ENCODE data around the gene ANKRD33.

ANKRD33 gene

DNA sequence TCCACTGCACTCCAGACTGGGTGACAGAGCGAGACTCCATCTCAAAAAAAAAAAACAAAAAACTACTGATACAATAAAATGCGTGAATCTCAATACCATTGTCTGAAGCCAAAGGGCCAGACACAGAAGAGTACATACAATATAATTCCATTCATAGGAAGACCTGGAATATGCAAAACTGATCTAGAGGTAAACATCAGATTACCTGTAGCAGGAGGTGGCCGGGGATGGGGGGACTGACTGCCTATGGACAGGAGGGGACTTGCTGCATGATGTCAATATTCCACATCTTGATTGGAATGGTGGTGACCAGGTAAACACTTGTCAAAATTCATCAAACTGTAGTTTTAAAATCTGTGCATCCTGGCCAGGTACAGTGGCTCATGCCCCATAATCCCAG lies 26.9 kb upstream of the ANKRD33 start:
- no peak for DNase-seq

DNA sequence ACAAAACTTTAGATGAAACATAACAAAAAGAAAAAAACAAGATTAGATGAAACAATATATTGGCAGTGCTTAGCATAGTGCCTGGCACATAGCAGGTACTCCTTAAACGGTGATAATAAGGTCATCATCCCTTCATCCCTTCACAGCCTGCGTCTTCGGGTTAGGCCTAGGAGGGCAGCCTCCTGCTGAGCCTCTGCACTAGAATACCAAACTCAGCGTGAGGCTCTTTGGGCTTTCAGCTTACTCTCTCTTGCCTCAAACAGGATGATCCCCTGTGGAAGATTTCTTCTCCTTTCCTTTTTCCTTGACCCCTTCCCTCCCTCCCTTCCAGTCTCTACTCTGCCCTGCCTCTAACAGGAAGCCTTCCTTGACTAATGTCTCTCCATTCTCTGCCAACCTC lies 25.0 kb upstream of the ANKRD33 start:
- DNase-seq, result no peak

DNA sequence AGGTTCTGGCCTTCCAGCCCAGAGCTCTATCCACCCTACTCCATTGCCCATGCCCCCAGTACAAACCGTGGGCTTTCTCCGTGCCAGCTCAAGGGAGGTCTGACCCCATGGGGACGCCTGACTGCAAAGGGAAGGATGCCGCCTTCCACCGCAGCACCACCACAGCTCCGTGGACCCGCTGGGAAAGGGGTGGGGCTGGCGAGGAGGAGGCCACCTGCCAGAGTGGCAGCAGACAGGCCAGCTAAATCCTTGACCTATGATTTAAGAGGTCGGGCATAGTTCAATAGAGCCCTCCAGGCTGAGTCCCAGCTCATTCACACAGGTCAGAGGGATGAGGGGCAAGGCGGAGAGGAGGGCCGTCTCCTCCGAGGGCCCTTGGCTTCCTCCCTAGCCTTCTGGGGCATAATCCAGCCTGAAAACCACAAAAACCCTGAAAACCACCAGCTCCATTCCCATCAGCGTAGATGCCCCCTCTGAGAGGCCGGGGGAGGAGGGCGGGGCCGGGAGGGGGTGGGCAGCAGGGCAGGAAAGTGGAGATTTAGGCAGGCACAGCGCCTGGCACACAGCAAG lies 24.5 kb upstream of the ANKRD33 start:
- DNase-seq, result no peak

DNA sequence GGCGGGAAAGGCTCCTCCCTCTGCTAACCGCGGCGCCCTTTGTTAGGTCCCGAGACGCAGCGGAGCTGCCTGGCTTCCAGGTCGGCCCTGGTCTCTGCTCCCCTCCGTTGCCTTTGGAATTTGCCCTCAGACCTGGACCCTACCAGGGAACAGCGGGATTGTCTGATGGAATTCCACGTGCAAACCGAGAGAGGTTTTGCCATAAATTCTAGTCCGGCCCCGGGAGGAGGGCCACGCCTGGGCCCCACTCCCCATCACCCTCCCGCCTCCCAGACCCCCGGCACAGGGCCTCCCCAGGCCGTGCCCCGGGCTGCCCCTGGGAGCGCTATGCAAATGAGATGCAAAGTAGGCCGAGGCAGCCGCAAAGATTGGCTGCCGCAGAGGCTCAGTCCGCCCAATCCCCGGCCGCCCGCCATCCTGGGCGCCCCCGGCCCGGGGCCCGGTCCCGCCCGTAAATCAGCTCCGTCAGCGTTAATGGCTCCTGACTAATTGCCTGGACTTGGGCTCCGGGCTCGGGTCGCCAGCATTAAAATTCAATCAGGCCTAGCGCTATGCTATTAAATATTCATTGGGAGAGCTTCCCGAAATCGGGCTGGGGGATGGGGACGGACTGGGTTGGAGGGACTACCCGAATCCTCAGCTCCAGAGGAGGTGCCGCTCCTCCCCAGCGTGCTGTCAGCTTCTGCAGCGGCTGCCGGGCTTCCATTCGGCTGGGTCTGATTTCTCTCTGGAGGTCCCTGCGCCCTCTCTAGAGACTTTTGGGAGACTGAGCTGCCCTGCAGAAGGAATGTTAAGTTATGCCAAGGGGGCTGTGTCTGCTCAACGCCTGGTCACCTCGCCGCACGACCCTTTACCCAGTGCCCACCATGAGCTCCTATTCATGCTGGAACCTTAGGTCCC lies 23.7 kb upstream of the ANKRD33 start:
- DNase-seq, result no peak

DNA sequence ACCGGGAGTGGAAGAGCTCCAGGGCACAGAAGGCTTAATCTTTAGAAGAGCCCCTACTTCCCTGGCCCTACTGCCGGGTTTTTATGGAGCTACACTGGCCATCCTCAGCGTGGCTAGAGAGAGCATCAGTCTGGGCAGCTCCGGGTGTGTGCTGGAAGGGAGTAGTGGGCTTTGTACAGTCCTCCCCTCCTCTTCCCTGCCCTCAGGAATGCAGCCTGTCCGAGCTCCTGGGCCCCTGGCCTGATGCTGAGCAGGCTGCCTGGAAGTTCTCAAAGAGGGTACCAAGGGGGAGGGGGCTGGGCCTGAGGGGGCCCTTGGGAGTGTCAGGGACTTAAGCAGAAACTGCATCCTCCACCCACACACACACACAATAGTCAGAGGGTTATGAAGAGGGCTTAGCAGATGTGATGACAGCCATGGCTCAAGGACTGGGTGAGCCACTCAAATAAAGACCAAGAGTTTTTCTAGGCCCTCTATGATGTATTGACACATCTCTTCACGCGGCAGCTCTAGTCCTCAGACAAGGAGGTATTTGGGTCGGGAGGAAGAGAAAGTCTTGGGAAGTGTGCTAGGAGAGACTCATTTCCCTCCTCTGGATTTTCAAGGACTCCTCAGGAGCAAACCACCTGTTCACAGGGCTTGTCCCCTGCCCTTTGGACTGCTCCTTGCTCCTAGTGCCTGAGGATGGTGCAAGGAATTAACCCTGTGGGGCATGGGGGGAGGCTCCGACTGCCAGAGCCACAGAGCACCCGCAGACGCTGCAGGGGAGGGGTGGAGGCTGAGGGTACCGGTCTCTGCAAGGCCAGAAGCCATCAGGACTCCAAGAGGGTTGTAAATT lies 22.9 kb upstream of the ANKRD33 start:
- no peak for DNase-seq

DNA sequence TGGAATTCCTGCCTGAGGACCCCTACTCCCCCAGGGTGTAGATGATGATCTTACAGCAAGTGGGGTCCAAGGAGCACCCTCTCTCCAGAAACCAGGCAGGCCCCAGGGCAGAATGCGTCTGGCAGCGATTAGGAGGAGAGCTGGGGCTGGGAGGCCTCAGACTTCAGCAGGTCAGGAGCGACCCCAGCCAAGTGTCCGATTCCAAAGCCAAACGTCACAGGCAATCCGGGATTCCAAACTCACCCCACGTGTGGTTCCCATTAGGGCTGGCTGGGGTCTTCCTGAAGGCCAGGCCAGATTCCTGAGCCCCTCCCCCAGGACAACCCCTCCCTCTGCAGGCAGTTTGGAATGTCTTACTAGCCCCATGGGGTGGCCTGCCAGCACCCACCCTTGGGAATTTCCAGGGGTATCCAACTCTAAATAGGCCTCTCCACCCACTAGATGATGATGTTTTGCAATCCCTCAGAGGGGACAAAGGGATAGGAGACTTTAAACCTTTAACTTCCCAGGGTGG lies 22.1 kb upstream of the ANKRD33 start:
- DNase-seq, result no peak

DNA sequence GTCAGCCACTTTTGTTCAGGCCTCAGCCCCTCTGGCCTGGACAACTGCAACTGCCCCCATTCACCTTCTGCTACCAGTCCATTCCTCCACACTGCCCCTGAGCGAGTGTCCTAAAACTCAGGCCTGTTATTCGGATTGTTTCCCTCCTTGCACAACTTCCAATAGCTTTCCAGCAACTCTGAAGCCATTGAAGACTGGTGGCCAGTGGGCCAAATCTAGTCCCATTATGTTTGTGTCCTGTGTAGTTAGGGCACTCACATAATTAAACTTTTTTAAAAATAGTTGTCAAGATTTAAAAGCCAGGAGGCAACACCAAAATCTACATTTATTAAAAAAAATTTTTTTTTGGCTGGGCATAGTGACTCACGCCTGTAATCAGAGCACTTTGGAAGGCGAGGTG lies 21.6 kb upstream of the ANKRD33 start:
- DNase-seq, result no peak

DNA sequence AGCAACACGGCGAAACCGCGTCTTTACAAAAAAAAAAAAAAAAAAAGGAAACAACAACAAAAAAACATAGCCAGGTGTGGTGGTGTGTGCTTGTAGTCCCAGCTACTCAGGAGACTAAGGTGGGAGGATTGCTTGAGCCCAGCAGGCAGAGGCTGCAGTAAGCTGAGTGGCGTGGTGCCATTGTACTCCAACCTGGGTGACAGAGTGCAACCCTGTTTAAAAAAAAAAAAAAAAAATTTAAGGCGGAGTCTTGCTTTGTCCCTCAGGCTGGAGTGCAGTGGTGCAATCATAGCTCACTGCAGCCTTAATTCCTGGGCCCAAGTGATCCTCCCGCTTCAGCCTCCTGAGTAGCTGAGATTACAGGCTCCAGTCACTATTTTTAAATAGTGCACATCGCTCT lies 21.1 kb upstream of the ANKRD33 start:
- DNase-seq, result no peak

DNA sequence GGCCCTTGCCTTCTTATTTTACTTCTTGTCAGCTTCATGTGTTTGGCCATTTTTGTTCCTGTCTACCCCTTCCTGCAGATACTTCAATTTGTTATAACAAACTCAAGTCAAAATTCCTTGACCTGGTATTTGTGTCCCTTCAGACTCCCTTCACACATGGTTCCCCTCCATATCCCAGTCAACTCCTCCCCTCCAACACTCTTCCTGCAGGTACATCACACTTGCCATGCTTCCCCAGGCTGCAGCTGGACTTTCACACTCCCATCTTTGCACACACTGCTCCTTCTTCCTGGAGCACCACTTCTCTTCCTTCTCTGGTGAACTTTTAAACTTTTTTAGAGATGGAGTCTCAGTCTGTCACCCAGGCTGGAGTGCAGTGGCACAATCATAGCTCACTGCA lies 20.5 kb upstream of the ANKRD33 start:
- no peak for DNase-seq

DNA sequence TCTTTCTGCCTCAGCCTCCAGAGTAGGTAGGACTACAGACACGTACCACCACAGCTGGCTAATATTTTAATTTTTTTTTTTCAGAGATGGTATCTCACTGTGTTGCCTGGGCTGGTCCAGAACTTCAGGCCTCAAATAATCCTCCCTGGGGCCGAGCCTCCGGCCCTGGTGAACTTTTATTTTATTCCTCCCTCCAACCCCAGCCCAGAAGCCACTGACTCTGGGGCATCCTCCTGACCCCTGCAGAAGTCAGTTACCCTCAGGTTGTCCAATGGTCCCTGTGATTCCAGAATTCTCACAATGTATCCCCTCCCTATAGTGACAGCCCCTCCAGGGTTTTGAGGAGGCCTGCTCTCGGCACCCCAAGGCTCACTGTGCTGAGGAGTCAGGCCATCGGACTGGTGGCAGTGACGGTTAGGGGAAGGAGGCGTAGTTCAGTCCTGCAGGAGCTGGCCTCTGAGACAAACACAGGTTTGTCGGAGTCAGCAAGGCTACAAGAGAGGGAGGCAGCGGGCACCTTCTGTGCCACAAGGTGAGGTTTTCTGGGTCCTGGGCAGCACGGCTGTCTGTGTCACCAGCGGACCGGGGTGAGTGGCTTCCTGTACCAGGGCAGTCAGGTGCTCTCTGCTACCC lies 20.0 kb upstream of the ANKRD33 start:
- no peak for DNase-seq

DNA sequence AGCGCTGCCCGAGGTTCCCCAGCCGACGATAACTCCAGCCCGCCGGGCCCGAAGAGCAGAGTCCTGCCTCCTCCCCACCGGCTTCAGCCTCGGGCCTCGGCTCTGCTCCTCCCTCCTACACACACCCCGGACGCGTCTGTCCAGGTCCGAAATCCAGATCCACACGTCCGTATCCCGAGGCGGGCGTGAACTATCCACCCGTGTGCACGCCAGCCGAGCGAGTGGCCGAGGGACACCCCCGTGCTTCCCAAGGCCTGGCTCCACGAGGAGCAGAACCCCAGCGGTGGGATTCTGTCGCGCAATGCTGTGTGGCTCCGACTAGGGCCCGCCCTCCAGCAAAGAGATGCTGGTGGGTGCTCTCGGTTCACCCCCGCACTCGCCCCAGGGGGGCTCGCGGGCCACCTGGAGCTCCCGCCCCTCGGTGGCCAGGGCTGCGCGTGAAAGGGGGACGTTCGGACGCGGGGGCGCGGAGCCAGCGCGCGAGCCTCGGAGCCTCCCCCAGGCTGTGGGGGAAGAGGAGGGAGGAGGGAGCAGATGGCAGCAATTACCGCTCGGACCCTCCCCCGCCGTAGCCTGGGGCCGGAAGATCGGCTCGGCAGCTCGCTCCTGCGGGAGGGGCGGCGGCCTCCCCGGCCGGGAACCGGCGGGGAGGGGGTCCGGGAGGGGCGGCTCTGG lies 18.9 kb upstream of the ANKRD33 start:
- DNase-seq, result no peak

DNA sequence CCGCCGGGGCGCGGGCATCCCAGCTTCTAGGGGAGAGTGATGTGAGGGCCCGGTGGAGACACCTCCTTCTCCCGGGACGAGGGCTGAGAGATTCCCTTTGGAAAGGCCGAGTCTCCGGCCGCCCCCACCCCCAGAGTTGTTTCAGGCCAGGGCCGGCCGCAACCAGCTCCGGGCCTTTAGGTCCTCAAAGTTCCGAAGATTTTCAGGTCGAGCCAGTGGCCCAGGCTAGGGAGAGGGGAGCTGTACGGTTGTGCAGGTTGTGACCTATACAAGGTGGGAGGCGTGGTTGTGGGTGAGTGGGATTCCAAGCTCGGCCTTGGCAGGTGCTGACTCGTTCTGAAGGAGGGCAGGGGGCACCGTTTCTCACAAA lies 18.4 kb upstream of the ANKRD33 start:
- no peak for DNase-seq

DNA sequence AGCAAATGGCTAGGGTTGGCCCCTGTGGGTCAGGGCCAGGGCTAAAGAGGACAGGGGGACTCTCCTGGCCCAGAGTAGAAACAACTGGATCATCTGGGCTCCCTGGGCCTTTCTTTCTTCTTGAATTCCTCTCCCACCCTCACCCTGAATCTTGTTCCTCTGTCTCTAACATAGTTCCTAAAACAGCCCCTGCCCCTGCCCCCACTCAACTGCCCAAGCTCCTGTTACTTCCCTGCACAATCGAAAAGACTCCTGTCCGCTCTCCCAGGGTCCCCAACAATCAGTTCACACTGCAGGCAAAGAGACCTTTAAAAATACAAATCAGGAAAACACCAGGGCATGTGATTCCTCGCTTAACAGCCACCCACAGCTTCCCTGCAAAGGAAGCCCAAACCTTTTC lies 18.0 kb upstream of the ANKRD33 start:
- no peak for DNase-seq

DNA sequence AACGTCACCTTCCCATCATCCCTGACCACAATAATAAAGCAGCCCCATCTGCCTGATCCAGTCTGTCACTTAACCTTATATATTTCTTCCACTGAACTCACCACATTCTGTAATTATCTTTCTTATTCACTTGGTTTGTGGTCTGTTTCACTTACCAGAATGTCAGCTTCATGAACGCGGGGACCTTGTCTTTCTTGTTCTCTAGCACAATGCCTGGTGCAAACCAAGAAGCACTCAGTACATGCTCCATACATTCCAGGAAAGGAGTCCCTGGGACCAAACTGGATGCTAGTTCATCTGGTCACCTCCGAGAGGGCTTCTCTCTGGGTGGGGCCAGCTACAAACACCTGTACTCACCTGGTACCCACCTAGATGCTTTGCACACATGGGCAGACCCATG lies 17.4 kb upstream of the ANKRD33 start:
- no peak for DNase-seq

DNA sequence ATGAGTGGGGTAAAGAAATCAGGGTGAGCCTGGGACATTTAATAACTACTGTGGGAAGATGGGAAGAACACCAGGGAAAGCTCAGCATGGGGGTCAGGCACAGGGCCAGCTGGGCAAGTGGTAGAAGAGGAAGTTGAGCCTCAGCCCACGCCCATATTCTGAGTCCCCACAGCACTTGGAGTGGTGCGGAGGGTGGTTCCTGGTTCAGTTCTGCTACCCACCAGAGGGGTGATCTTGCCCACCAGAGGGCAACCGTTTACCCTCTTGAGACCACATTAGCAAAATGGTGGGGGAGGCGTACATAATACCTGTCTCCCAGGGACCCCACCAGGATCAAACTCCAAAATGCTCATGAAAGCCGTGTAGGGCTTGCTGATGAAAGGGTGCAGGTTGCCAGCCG lies 16.8 kb upstream of the ANKRD33 start:
- no peak for DNase-seq

DNA sequence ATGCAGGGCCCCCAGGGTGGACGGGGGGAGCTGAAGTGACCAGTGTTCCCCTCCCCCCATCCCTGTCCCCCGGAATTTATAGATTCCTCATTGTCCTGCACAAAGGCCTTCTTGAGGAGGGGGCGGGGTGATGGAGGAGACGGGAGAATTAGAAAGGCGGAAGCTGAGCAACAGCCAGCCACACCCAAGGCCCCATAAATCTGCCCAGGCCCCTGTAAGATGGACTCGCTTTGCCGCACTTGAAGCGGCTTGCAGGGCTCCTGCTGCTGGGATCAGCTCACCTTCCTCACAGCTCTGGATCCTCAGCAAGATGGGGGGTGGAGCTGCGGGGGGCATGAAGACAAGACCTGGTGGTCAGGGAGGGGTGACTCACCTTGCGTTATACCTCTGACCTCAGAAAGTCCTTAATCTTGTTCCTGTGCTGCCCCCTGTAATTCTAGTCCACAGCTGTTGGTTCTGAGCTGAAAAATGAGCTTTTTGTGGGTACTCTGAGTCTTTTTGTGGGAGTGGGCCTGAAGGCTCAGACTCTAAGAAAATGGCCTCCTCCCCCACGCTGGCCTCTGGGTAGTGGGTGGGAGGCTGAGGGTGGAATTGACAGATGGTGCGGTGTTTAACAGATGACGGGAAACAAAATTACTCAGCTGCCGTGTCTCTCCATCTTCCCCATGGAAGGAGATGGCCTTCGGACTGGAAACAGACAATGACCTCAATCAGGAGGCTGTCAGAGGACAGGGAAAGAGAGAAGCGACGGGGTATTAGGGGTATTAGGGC lies 15.8 kb upstream of the ANKRD33 start:
- DNase-seq, result no peak

DNA sequence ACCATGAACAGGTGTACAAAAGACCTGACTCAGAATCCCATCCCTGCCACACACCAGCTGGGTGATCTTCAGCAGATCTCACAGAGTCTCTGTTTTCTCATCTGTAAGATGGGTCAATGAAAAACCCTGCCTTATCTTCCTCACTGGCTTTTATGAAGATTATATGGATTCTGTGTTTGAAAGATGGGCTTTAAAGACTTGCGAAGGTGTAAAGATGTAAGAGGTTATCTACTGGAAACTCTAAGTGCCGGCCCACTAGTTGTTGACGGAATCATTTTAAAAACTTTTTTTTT lies 15.3 kb upstream of the ANKRD33 start:
- DNase-seq, result no peak

DNA sequence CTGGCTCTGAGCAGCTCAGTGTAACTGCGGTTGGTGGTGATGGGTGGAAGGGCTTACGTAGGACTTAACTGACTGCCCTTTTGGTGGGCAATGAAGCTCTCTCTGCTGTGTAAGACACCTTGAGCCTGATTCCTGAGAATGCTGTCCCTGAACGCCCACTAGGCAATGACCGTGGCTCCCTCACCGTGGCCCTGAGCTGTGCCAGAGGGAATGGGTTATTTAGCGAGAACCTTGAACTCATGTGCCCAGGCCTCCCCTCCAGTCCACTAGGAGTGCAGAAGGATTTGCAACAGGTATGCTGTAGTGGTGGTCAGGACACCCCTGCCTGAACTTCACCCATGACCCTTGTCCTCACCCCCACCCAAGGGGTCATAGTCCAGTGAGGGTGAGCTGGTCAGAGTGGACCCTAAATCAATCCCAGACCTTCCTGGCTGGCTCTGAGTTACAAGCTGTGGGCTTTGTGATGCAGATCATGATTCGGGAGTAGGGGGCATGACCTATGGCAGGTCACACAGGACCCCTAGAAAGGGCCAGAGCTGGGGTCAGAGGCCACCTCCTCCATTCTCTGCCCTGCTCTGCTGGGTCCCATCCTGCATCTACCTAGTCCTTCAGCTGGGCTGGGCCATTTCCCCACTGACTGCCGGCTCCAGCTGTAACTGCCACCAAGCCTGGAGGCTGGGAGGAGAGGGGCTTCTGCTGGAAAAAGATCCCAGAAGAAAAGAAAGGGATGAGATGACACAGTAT lies 14.5 kb upstream of the ANKRD33 start:
- DNase-seq, result no peak

DNA sequence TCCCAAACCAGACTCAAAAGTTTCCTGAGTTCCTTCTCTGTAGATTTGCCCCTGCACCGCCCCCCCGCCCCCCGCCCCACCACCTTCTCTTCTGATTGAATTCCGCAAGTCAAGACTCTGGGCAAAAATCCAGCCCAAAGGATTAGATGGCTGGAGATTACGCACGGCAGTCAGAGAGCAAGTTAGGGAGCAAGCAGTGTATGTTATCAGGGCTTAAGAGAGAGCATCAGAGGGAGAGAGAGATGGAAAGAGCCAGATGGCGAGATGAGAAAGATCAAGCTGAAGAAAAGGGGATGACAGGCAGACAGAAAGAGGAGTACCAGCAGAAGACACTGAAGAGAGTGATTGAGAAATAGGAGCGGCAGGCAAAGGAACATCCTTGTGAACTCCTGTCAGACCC lies 13.9 kb upstream of the ANKRD33 start:
- no peak for DNase-seq

DNA sequence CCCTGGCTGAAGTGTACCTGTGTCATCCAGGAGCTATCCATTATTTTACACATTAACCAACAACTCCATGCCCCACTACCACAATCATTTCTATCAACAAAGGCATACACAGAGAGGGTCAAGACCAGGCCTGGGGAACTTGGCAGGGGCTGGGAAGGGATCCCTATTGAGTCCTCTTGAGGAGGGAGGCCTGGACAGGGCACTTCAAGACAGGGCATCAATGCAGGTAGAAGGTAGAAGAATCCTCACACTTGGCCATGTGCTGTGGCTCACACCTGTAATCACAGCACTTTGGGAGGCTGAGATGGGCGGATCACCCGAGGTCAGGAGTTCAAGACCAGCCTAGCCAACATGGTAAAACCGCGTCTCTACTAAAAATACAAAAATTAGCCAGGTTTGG lies 13.4 kb upstream of the ANKRD33 start:
- DNase-seq, result no peak

DNA sequence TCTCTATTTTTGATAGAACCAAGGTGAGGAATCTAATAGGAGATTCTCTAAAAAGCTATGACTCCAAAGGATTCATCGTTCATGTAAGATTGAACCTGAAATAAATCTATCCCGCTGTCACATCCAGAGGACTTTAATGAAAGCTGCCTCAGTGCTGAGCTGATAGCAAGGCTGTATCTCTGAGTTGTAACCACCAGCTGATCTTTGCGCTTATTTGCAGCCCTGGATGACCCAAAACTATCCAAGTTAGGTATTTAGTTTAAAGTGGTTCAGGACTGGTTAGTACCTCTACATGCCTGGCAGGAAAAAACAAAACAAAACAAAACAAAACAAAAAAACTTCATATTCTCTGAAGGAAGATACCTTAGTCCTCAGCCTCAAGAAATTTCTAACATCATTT lies 8.8 kb upstream of the ANKRD33 start:
- DNase-seq, result no peak

Data from fibroblast of skin of back (primary cell).